SK-N-SH (cell line): ENCODE data around the gene BRSK1. TPM values are rescaled to one million over a fixed set of nuclear protein-coding genes. Genes with fewer than 3 reads are reported as not detected.

Experiments used
- CTCF ChIA-PET: fragments of 300-600, 350-600 bp; formaldehyde crosslinking; extraction: SDS; loops from one replicate; lab custom pipeline; 2021; lab: Yijun Ruan, JAX
- POLR2A ChIA-PET: fragments of 350-600 bp; sonication (Branson Sonifier 250); formaldehyde crosslinking; extraction: SDS; loops from one replicate; lab custom pipeline; 2020; ENCODE audit warnings: antibody characterized with exemption, inconsistent platforms; lab: Yijun Ruan, JAX
- DNase-seq: peaks from one replicate; pipeline ENCODE4 v3.0.0; 2012
- H2AFZ ChIP-seq: fragments of 200-600 bp; sonication (generic); 2 replicates; pipeline ENCODE4 v1.8.1; 2016; ENCODE audit warnings: antibody characterized with exemption, mild to moderate bottlenecking, low read depth
- H3F3A ChIP-seq: fragments of 200-600 bp; sonication (generic); replicated peaks from 2 replicates; pipeline ENCODE3; 2016; ENCODE audit warnings: antibody characterized with exemption, mild to moderate bottlenecking; ENCODE audit not compliant: insufficient read depth
- H3K27ac ChIP-seq, 2 experiments: fragments of 200-500 bp in 1 of 2; fragments of 200-600 bp in 1 of 2; sonication (Bioruptor generic) in 1 of 2; sonication (generic), shearing (Covaris generic) in 1 of 2; 2 replicates each; pipeline versions ENCODE4 v1.5.1 to v1.6.1; 2014 to 2016; ENCODE audit warnings: low read depth in 2 of 2, inconsistent platforms in 1 of 2, low read length in 1 of 2, mild to moderate bottlenecking in 1 of 2, mixed read lengths in 1 of 2
- H3K27me3 ChIP-seq: fragments of 200-600 bp; sonication (generic), shearing (Covaris generic); 2 replicates; pipeline ENCODE4 v1.6.1; 2016; ENCODE audit warnings: mixed run types; ENCODE audit not compliant: insufficient read depth
- H3K36me3 ChIP-seq, 2 experiments: fragments of 200-500 bp in 1 of 2; fragments of 200-600 bp in 1 of 2; sonication (Bioruptor generic) in 1 of 2; sonication (generic) in 1 of 2; replicated peaks in 1 of 2; 2 replicates each; pipeline versions ENCODE3 to v1.5.1; 2014 to 2016; ENCODE audit warnings: low read length in 1 of 2, mild to moderate bottlenecking in 1 of 2; ENCODE audit not compliant: insufficient read depth in 2 of 2, control insufficient read depth in 1 of 2
- H3K4me1 ChIP-seq, 2 experiments: fragments of 200-500 bp in 1 of 2; fragments of 200-600 bp in 1 of 2; sonication (Bioruptor generic) in 1 of 2; sonication (generic), shearing (Covaris generic) in 1 of 2; 2 replicates each; pipeline versions ENCODE4 v1.5.1 to v1.6.1; 2014 to 2016; ENCODE audit warnings: low read depth in 1 of 2, low read length in 1 of 2, mixed run types in 1 of 2; ENCODE audit not compliant: insufficient read depth in 2 of 2, control insufficient read depth in 1 of 2
- H3K4me2 ChIP-seq: fragments of 200-600 bp; sonication (generic), shearing (Covaris generic); 2 replicates; pipeline ENCODE4 v1.6.1; 2017; ENCODE audit warnings: mixed run types
- H3K4me3 ChIP-seq, 2 experiments: fragments of 200-500 bp in 1 of 2; fragments of 200-600 bp in 1 of 2; sonication (Bioruptor generic) in 1 of 2; sonication (generic), shearing (Covaris generic) in 1 of 2; 2 replicates each; pipeline versions ENCODE4 v1.5.1 to v1.8.1; 2014 to 2016; ENCODE audit warnings: low read depth in 2 of 2, inconsistent platforms in 1 of 2, low read length in 1 of 2, mild to moderate bottlenecking in 1 of 2, mixed read lengths in 1 of 2, moderate library complexity in 1 of 2
- H3K79me2 ChIP-seq: fragments of 200-600 bp; sonication (generic); 2 replicates; pipeline ENCODE4 v1.8.1; 2017; ENCODE audit warnings: mild to moderate bottlenecking; ENCODE audit not compliant: insufficient read depth
- H3K9ac ChIP-seq: fragments of 200-600 bp; sonication (generic); 2 replicates; pipeline ENCODE4 v1.6.1; 2017; ENCODE audit warnings: mixed run types
- H3K9me2 ChIP-seq: fragments of 200-600 bp; sonication (generic); 2 replicates; pipeline ENCODE4 v1.6.1; 2017; ENCODE audit warnings: mixed run types
- H3K9me3 ChIP-seq: fragments of 200-600 bp; sonication (generic); 2 replicates; pipeline ENCODE4 v1.6.1; 2017; ENCODE audit warnings: mixed run types, mild to moderate bottlenecking, moderate library complexity
- H4K20me1 ChIP-seq: fragments of 200-600 bp; sonication (generic); 2 replicates; pipeline ENCODE4 v1.6.1; 2017; ENCODE audit warnings: mild to moderate bottlenecking, mixed run types; ENCODE audit not compliant: insufficient read depth
- CTCF ChIP-seq: fragments of 200-600 bp; sonication (generic); IDR thresholded peaks from 2 replicates; pipeline ENCODE4 v1.6.1; 2017; ENCODE audit warnings: antibody characterized with exemption, mild to moderate bottlenecking, moderate library complexity
- FOSL2 ChIP-seq: IDR thresholded peaks from 2 replicates; pipeline ENCODE4 v1.4.0; 2012; ENCODE audit warnings: low read depth, mild to moderate bottlenecking, moderate library complexity, borderline replicate concordance
- FOXM1 ChIP-seq: IDR thresholded peaks from 2 replicates; pipeline ENCODE4 v1.4.0; 2012; ENCODE audit warnings: low read depth, mild to moderate bottlenecking
- GABPA ChIP-seq: IDR thresholded peaks from 2 replicates; pipeline ENCODE4 v1.4.0; 2012; ENCODE audit warnings: low read depth, mild to moderate bottlenecking
- GATA2 ChIP-seq: sonication (generic); formaldehyde crosslinking; IDR thresholded peaks from 2 replicates; pipeline ENCODE4 v1.5.0; 2020; ENCODE audit warnings: mild to moderate bottlenecking, missing genetic modification reagents
- IRF3 ChIP-seq: fragments of 150-350 bp; IDR thresholded peaks from 2 replicates; pipeline ENCODE4 v1.6.1; 2016; ENCODE audit warnings: mild to moderate bottlenecking, low read depth, low read length
- MEF2A ChIP-seq: IDR thresholded peaks from 2 replicates; pipeline ENCODE4 v1.4.0; 2012; ENCODE audit warnings: low read depth, borderline replicate concordance
- NRF1 ChIP-seq: IDR thresholded peaks from 2 replicates; pipeline ENCODE4 v1.6.1; 2012; ENCODE audit warnings: low read depth, mild to moderate bottlenecking, low read length
- POLR2AphosphoS5 ChIP-seq: IDR thresholded peaks from 2 replicates; pipeline ENCODE4 v1.6.1; 2012; ENCODE audit warnings: low read depth, low read length
- RFX5 ChIP-seq: IDR thresholded peaks from 2 replicates; pipeline ENCODE4 v1.6.1; 2012; ENCODE audit warnings: mild to moderate bottlenecking, improper control_type of control experiment, low read length
- RXRA ChIP-seq: IDR thresholded peaks from 2 replicates; pipeline ENCODE4 v1.4.0; 2012; ENCODE audit warnings: low read depth, mild to moderate bottlenecking, borderline replicate concordance
- TAF1 ChIP-seq: IDR thresholded peaks from 2 replicates; pipeline ENCODE4 v1.6.1; 2012; ENCODE audit warnings: low read depth, mild to moderate bottlenecking, low read length, moderate library complexity, borderline replicate concordance
- TCF12 ChIP-seq: IDR thresholded peaks from 2 replicates; pipeline ENCODE4 v1.4.0; 2012
- TEAD4 ChIP-seq: IDR thresholded peaks from 2 replicates; pipeline ENCODE4 v1.4.0; 2012; ENCODE audit warnings: mild to moderate bottlenecking, borderline replicate concordance; ENCODE audit not compliant: insufficient read depth
- USF1 ChIP-seq: IDR thresholded peaks from 2 replicates; pipeline ENCODE4 v1.4.0; 2012; ENCODE audit warnings: low read depth, borderline replicate concordance
- YY1 ChIP-seq: IDR thresholded peaks from 2 replicates; pipeline ENCODE4 v1.4.0; 2012; ENCODE audit warnings: low read depth, mild to moderate bottlenecking
- WGBS: methylation state at CpG from one replicate; pipeline ENCODE4 v1.1.6; 2017; ENCODE audit warnings: low lambda C conversion rate; 5-methylcytosine and 5-hydroxymethylcytosine counted together
- polyA plus RNA-seq, 3 experiments: library from polyadenylated mRNA; depleted of rRNA; stranded (reverse); fragments of >200 nt; gene quantifications; 2 replicates each; pipeline ENCODE4 v1.2.3, GENCODE V29; 2012

BRSK1 gene
- polyA plus RNA-seq, 1 of the 3 experiments (the other 2 are of a cell fraction): 49.7 TPM

GRCh38 chr19:55258476-55258827, 25.3 kb upstream of the BRSK1 start:
- peak; percentile 87 for DNase-seq
- Histone ChIP-seq H2AFZ (no peak overlapping the region; the same call in 1 of the 2 replicates), H3K27ac (peak overlapping the region; percentile 82 to 90), H3K9me2 (no peaks in the 10 kb centered on the region), H3K4me1 (peaks cover 17 to 26% of the 10 kb centered on the region in 2 experiments; a peak in 3 of 4 replicates), H3K79me2 (peaks cover 52% of the 10 kb centered on the region), H3K27me3 (no peaks in the 10 kb centered on the region), H3K9ac (peak overlapping the region; percentile 90), H3K36me3 (peaks cover 0 to 4% of the 10 kb centered on the region in 2 experiments), H3K9me3 (no peaks in the 10 kb centered on the region), H3K4me2 (peak overlapping the region; percentile 96), H3F3A (peaks cover 2% of the 10 kb centered on the region), H4K20me1 (peaks cover 48% of the 10 kb centered on the region), H3K4me3 (peak overlapping the region; percentile 87 to 94)
- 3% methylated on average over 5 of the region's 53 CpGs for WGBS
- POLR2A ChIA-PET: interaction anchor here (1.0 to 2.3 kb wide), 8 partner anchors 11 to 149 kb away, joined by 3 to 19 read pairs (median 10); partner anchors contain the start of genes HSPBP1, KMT5C, SYT5 and TMEM86B
- TF ChIP-seq GABPA: no peak
- peak; percentile 75 for TF ChIP-seq NRF1
- no peak for TF ChIP-seq CTCF
- no peak for TF ChIP-seq IRF3
- no peak for TF ChIP-seq FOSL2
- TF ChIP-seq RXRA: no peak
- CTCF ChIA-PET: interaction anchor here (1.3 to 2.2 kb wide), 4 partner anchors 43 to 99 kb away, joined by 3 to 6 read pairs (median 6); partner anchors contain the start of gene DNAAF3

GRCh38 chr19:55258828-55259539, 24.8 kb upstream of the BRSK1 start, which contains the start of gene PPP6R1:
PPP6R1 (minus strand) TSS chr19:55259017; CDS start chr19:55247103, 11,914 bp downstream.
- CTCF ChIA-PET: interaction anchor here (1.2 to 2.2 kb wide), 8 partner anchors 19 to 118 kb away, joined by 3 to 6 read pairs (median 5); partner anchors contain the start of genes DNAAF3 and TMEM86B
- peak; percentile 100 for DNase-seq
- peak; percentile 96 for TF ChIP-seq POLR2AphosphoS5
- no peak for TF ChIP-seq CTCF
- peak; percentile 95 for TF ChIP-seq TAF1
- no peak for TF ChIP-seq GATA2 (CRISPR knock-in tag)
- TF ChIP-seq MEF2A: peak; percentile 54; the same call in 1 of the 2 replicates
- TF ChIP-seq FOXM1: 0 out of 2 replicates have a peak, but pooled peaks have one; percentile 29
- TF ChIP-seq FOSL2: no peak; the same call in 1 of the 2 replicates
- no peak for TF ChIP-seq IRF3
- peak; percentile 44; the same call in 1 of the 2 replicates for TF ChIP-seq TEAD4
- peak; percentile 80 for TF ChIP-seq YY1
- peak; percentile 73 for TF ChIP-seq TCF12
- TF ChIP-seq RXRA: peak; percentile 77; the same call in 1 of the 2 replicates
- TF ChIP-seq USF1: no peak
- TF ChIP-seq RFX5: peak; percentile 85; the same call in 1 of the 2 replicates

More at GRCh38 chr19:55258828-55259539, 24.8 kb upstream of the BRSK1 start, which contains the start of gene PPP6R1:
- Histone ChIP-seq H3K79me2 (peaks cover 47% of the 10 kb centered on the region), H3K4me3 (peak within 1 kb of the TSS; percentile 87 to 94), H3K36me3 (peaks cover 0 to 4% of the 10 kb centered on the region in 2 experiments), H3K9me2 (no peaks in the 10 kb centered on the region), H2AFZ (peak within 1 kb of the TSS; percentile 69), H3K27me3 (no peaks in the 10 kb centered on the region), H3K9me3 (no peaks in the 10 kb centered on the region), H4K20me1 (peaks cover 42% of the 10 kb centered on the region), H3K4me1 (peaks cover 17 to 26% of the 10 kb centered on the region in 2 experiments; a peak in 3 of 4 replicates), H3K27ac (peak within 1 kb of the TSS; percentile 84 to 98), H3F3A (peaks cover 2% of the 10 kb centered on the region), H3K4me2 (peak within 1 kb of the TSS; percentile 96), H3K9ac (peak within 1 kb of the TSS; percentile 90)
- WGBS: under 1% methylated on average over 23 of the region's 76 CpGs
- POLR2A ChIA-PET: interaction anchor here (0.7 to 2.3 kb wide), 11 partner anchors 10 to 148 kb away, joined by 3 to 19 read pairs (median 7); partner anchors contain the start of genes HSPBP1, KMT5C, SYT5 and TMEM86B
